HG02943 (cell line): ENCODE data around the gene CCDC142.
A peak's percentile ranks its signal among the peaks of the same experiment; 100 is the strongest.
"Not testable (repeated sequence)": the region's sequence is repeated elsewhere in the genome, so short reads cannot be mapped to it uniquely, and the experiment has no call there.

ENCODE experiments used
- ATAC-seq: cut with Tn5 transposase; IDR thresholded peaks from one replicate; pipeline ENCODE4 v1.9.1; 2021; ENCODE audit warnings: mild to moderate bottlenecking, low read depth, moderate library complexity; ENCODE audit not compliant: unreplicated experiment

The CCDC142 gene

GRCh38 chr2:74499940-74500577 lies 17.3 kb upstream of the CCDC142 start:
- no peak for ATAC-seq

GRCh38 chr2:74499267-74499939 lies 16.6 kb upstream of the CCDC142 start, which contains the start of gene LBX2:
Gene LBX2, minus strand, starts transcription at chr2:74499603. Its CDS starts 66 bp downstream, at chr2:74499537.
- no peak for ATAC-seq

DNA sequence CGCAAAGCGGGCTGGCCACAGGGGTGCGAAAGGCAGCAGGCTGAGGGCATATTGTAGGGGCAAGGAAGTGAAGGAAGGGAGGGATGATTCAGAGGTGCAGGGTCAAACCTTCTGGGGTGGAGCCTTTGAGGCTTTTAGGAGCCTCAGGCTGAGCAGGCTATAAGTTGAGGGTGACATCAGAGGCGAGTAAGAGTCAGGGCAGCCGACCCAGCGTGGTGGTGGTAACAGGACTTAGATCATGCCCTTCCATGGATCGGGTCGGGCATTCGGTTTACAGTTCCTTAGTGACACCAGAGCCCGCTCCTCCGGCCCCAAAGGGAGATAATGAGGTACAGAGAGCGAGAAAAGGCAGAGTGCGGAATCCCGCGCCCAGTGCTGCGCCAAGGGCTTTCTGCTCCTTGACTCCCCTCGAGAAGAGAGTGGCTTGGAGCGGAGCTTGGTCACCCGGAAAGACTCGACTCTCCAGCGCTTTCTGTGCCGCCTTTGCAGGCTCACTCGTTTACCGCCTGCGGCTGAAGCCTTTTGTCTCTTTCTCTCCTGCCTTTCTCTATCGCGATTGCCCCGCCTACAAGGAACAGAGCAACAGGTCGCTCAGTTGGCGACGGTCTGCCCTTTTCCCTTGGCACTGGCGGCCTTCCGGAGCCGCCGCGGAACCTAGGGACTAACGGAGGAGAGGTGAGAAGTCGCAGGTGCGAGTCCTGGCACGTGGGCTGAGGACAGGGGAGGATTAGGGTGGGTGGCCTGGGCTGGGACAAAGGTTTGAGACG lies 15.9 kb upstream of the CCDC142 start:
- ATAC-seq = no peak

GRCh38 chr2:74497777-74498499 lies 15.1 kb upstream of the CCDC142 start:
- ATAC-seq = no peak

GRCh38 chr2:74496997-74497776 lies 14.4 kb upstream of the CCDC142 start:
- ATAC-seq = no peak

DNA sequence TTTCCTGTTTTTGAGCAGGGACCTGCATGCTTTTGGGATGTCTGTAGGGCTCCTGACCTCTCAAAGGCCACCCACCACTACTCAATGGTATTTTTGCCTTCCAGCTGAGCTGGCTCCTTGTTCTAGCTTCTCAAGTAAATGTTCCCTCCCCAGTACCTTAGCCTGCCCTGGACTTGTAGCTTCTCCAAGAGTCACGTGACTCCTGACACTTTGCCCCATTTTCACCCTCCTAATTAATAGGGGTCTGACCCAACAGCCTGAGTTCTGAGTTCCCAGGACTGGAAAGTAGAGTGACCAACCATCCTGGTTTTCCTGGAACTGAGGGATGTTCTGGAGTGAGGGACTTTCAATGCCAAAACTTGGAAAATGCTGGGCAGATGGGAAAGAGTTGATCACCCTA lies 12.6 kb upstream of the CCDC142 start:
- no peak for ATAC-seq

DNA sequence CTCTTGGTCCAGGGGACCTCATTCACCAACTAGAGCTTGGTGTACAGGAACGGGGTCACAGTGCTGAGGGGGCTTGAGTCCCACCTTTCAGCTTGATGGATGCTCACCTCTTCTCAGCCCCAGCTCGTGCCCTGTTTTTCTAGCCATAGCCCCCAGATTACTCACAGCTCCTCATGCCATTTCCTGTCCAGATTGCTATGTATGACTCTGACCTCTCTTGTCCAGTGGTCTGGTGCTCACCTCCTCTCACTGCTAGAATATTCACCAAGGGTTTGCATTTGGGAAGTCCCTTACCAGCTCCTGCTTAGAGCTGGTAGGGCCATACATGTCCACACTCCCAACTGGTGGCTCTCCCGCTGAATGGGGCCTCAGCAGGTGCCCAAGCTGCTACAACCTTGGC lies 10.7 kb upstream of the CCDC142 start:
- ATAC-seq = no peak

DNA sequence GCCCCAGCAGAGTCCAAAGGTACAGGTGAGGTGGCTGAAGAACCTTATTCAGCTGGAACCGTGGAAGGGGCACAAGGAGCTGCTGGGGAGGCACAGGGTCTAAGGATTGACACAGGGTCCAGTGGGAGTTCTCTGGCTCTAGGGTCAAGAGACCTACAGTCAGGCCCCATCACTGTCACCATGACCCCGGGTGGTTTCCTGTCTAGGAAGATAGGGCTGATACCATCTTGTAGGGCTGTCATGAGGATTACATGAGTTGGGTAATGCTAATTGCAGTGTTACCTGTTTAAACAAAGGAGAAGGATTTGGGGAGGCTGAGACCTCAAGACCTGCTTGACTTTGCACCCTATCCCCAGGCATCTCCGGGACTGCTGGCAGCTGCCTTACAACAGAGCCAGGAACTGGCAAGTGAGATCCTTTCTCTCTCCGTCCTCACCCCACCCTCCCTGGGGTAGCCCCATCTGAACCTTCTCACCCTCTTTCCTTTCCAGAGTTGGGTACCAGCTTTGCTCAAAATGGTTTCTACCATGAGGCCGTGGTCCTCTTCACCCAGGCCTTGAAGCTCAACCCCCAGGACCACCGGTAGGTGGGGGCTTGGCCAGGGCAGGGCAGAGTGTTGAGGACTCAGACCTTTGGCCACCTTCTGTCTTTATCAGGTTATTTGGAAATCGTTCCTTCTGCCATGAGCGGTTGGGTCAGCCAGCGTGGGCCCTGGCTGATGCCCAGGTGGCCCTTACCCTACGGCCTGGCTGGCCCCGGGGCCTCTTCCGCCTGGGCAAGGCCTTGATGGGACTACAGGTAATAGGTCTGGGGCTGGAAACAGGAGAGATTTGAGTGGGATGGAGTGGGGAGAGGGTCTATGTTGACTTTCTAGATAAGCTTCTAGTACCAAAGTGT lies 9.1 kb upstream of the CCDC142 start:
- ATAC-seq = no peak

GRCh38 chr2:74489906-74490305 lies 7.1 kb upstream of the CCDC142 start:
- no peak for ATAC-seq

DNA sequence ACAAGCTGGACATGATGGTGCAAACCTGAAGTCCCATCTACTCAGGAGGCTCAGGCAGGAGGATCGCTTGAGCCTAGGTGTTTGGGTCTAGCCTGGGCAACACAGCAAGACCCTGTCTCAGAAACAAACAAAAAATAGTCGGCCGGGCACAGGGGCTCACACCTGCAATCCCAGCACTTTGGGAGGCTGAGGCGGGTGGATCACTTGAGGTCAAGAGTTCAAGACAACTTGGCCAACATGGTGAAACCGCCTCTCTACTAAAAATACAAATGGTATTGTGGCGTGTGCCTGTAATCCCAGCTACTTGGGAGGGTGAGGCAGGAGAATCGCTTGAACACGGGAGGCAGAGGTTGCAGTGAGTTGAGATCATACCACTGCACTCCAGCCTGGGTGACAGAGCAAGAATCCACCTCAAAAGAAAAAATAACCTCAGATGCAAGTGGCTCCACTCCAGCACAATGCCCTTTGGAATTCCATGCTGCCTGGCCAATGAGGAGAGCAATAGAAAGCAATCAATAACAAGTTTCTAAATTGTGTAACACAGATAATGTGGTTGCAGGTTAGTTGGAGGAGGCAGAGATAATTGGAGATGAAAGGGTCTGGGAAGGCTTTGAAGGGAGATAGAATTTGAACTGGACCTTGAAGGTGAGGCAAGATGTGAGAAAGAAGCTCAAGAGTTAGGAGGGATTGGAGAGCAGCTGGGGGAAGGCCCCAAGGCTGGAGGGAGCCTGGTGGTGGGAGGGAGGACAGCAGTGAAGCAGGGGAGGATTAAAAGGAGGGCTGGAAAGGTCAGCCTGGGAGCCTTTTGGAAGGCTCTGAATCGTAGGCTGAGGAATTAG lies 6.1 kb upstream of the CCDC142 start:
- ATAC-seq = no peak

GRCh38 chr2:74486141-74486540 lies 3.3 kb upstream of the CCDC142 start:
- ATAC-seq = no peak

DNA sequence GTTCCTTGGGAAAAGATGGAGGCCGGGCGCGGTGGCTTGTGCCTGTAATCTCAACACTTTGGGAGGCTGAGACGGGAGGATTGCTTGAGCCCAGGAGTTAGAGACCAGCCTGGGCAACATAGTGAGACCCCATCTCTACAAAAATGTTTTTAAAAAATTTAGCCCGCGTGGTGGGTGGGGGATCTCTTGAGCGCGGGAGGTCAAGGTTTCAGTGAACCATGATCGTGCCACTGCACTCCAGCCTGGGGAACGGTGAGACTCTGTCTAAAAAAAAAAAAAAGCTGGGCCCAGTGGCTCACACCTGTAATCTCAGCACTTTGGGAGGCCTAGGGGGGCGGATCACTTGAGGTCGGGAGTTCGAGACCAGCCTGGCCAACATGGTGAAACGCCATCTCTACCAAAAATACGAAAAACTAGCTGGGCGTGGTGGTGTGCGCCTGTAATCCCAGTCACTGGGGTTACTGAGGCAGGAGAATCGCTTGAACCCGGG lies 922 bp upstream of the CCDC142 start:
- ATAC-seq = not testable (repeated sequence)

GRCh38 chr2:74481961-74482800 lies 617 bp downstream of the CCDC142 start:
- ATAC-seq = peak; percentile 44

- ATAC-seq = no peak
These were observed 1.4 kb downstream of the CCDC142 start for GRCh38 chr2:74481431-74481830.

DNA sequence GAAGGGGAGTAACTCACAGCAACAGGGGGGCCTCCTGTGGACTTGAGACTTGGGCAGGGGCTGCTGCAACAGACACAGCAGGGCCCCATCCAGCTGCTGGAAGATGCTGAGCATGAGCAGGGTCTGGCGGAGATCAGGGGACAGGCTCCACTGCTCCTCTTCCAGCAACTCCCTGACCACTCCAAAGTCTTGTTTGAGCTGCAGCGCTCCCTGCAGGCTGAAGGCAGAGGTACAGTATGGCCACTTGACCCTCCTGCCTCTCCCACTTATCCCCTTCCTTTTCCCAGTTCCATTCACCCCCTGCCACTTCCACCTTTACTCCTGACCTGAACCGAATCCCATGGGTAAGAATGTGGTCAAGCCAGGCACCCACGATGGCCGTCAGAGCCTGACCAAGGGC lies 7.9 kb downstream of the CCDC142 start:
- ATAC-seq = no peak

GRCh38 chr2:74474481-74474880 lies 8.3 kb downstream of the CCDC142 start:
- ATAC-seq = no peak

DNA sequence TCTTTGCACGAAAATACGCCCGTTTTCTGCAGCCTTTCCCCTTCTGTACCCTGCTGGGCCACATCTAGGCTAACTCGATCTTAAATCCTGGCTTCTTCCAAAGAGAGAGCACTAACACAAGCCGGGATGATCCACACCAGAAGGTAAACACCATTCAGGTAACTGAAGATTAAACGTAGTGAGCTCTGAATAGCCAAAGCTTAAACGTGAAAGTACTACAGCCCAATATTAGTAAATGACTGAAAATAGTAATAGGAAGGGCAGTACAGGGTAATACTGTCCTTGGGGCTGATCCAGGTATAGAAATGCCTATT lies 9.9 kb downstream of the CCDC142 start:
- no peak for ATAC-seq
